B cell (primary cell): ENCODE data around the gene C19orf33. TPM values are rescaled to one million over a fixed set of nuclear protein-coding genes. Genes with fewer than 3 reads are reported as not detected.

Experiments used
- ATAC-seq: fragments of 200-7000 bp; cut with Tn5 transposase; one replicate; pipeline ENCODE4 v1.10.0; 2021; ENCODE audit warnings: low read depth, mild to moderate bottlenecking, moderate number of reproducible peaks, moderate library complexity
- CTCF ChIA-PET: fragments of 350-600 bp; sonication (Branson Sonifier 250); formaldehyde crosslinking; loops from one replicate; lab custom pipeline; 2021; ENCODE audit warnings: antibody characterized with exemption, inconsistent platforms; lab: Charles Lee
- POLR2A ChIA-PET: fragments of 350-600 bp; sonication (Branson Sonifier 250); formaldehyde crosslinking; loops from one replicate; lab custom pipeline; 2021; ENCODE audit warnings: antibody characterized with exemption; lab: Charles Lee
- DNase-seq: peaks from one replicate; pipeline ENCODE4 v3.0.0; 2013
- H2AFZ ChIP-seq: 2 replicates; pipeline ENCODE4 v1.6.1; 2012; ENCODE audit warnings: mild to moderate bottlenecking, low read depth, low read length; ENCODE audit not compliant: insufficient read depth, poor library complexity, severe bottlenecking
- H3K27ac ChIP-seq, 2 donors: 1 replicate in 1 of 2; 2 replicates in 1 of 2; pipeline ENCODE4 v1.5.1; 2012 to 2013; ENCODE audit warnings: low read length in 2 of 2, mild to moderate bottlenecking in 2 of 2, moderate library complexity in 1 of 2
- H3K27me3 ChIP-seq, 4 experiments: fragments of 200-600 bp in 1 of 4; sonication (generic) in 1 of 4; replicated peaks in 1 of 4; 1 replicate in 2 of 4; 2 replicates in 2 of 4; pipeline versions ENCODE4 v1.6.1 to v1.7.0; 2013 to 2016; ENCODE audit warnings: low read length in 3 of 4, mild to moderate bottlenecking in 2 of 4, mixed read lengths in 1 of 4, moderate library complexity in 1 of 4; ENCODE audit not compliant: insufficient read depth in 4 of 4, control insufficient read depth in 3 of 4; ENCODE audit errors: control extremely low read depth in 1 of 4
- H3K36me3 ChIP-seq, 2 experiments: replicated peaks in 1 of 2; 1 replicate in 1 of 2; 2 replicates in 1 of 2; pipeline versions ENCODE4 v1.6.1 to v1.7.1; 2013; ENCODE audit warnings: low read length in 1 of 2; ENCODE audit not compliant: insufficient read depth in 2 of 2, control insufficient read depth in 1 of 2; ENCODE audit errors: control extremely low read depth in 1 of 2, extremely low read depth in 1 of 2
- H3K4me1 ChIP-seq, 2 donors: fragments of 200-600 bp in 1 of 2; sonication (generic) in 1 of 2; 1 replicate in 1 of 2; 2 replicates in 1 of 2; pipeline versions ENCODE4 v1.5.1 to v1.6.1; 2013 to 2017; ENCODE audit warnings: low read length in 2 of 2; ENCODE audit not compliant: control insufficient read depth in 2 of 2, insufficient read depth in 2 of 2
- H3K4me2 ChIP-seq: replicated peaks from 2 replicates; pipeline ENCODE3; 2012; ENCODE audit warnings: mild to moderate bottlenecking, low read depth, low read length; ENCODE audit not compliant: poor library complexity, severe bottlenecking
- H3K4me3 ChIP-seq, 5 experiments: fragments of 200-600 bp in 1 of 5; sonication (generic) in 1 of 5; 1 replicate in 3 of 5; 2 replicates in 2 of 5; pipeline versions ENCODE4 v1.5.1 to v1.7.0; 2011 to 2016; ENCODE audit warnings: low read length in 4 of 5, mild to moderate bottlenecking in 4 of 5, low read depth in 2 of 5, control low read depth in 1 of 5, moderate library complexity in 1 of 5; ENCODE audit not compliant: insufficient read depth in 1 of 5; ENCODE audit errors: control extremely low read depth in 1 of 5, extremely low read depth in 1 of 5
- H3K79me2 ChIP-seq: fragments of 200-600 bp; sonication (generic); one replicate; pipeline ENCODE4 v1.6.0; 2016; ENCODE audit warnings: low read length; ENCODE audit not compliant: control insufficient read depth, insufficient read depth
- H3K9ac ChIP-seq: fragments of 200-600 bp; sonication (generic); 2 replicates; pipeline ENCODE4 v1.6.1; 2017; ENCODE audit warnings: mild to moderate bottlenecking, low read length, moderate library complexity
- H3K9me3 ChIP-seq, 3 donors: one replicate each; pipeline versions ENCODE4 v1.6.1 to v1.7.1; 2013; ENCODE audit warnings: low read length in 2 of 3; ENCODE audit not compliant: control insufficient read depth in 2 of 3, insufficient read depth in 1 of 3; ENCODE audit errors: control extremely low read depth in 1 of 3
- H4K20me1 ChIP-seq: 2 replicates; pipeline ENCODE4 v1.6.0; 2012; ENCODE audit warnings: mild to moderate bottlenecking, low read length; ENCODE audit not compliant: insufficient read depth, control insufficient read depth, poor library complexity, severe bottlenecking
- H3K27ac Mint-ChIP-seq: one replicate; pipeline ENCODE4 v1.8.0; 2021; ENCODE audit warnings: mixed read lengths
- H3K27me3 Mint-ChIP-seq: one replicate; pipeline ENCODE4 v1.8.0; 2021; ENCODE audit warnings: mixed read lengths
- H3K4me1 Mint-ChIP-seq: one replicate; pipeline ENCODE4 v1.8.0; 2021; ENCODE audit warnings: mixed read lengths
- H3K4me3 Mint-ChIP-seq: one replicate; pipeline ENCODE4 v1.8.0; 2021; ENCODE audit warnings: mixed read lengths
- H3K9me3 Mint-ChIP-seq: one replicate; pipeline ENCODE4 v1.8.0; 2022; ENCODE audit warnings: mixed read lengths; ENCODE audit not compliant: insufficient read depth
- CTCF ChIP-seq: fragments of 200-600 bp; IDR thresholded peaks from one replicate; pipeline ENCODE4 v1.8.0; 2022; ENCODE audit warnings: antibody characterized with exemption, mild to moderate bottlenecking
- EZH2 ChIP-seq: IDR thresholded peaks from 2 replicates; pipeline ENCODE4 v1.6.1; 2012; ENCODE audit warnings: borderline replicate concordance, low read depth, mild to moderate bottlenecking, moderate library complexity, low read length; ENCODE audit not compliant: insufficient read depth, poor library complexity, severe bottlenecking
- WGBS: methylation state at CpG from one replicate; pipeline ENCODE4 v1.1.5; 2013; ENCODE audit warnings: missing lambda C conversion rate; ENCODE audit not compliant: insufficient coverage; 5-methylcytosine and 5-hydroxymethylcytosine counted together
- intact Hi-C: fragments of 100-400 bp; cut with micrococcal nuclease; formaldehyde crosslinking; loops from one replicate; pipeline ENCODE4 v1.10.0; 2022
- polyA plus RNA-seq: library from polyadenylated mRNA; depleted of rRNA; stranded (reverse); fragments of >200 nt; gene quantifications from 2 replicates; pipeline ENCODE4 v1.2.3, GENCODE V29; 2012
- total RNA-seq, 2 donors: library from RNA; stranded (reverse); fragments of 120-200 nt in 1 of 2; gene quantifications; 1 replicate in 1 of 2; 2 replicates in 1 of 2; pipeline versions ENCODE4 v1.2.3 to v1.2.4, GENCODE V29; 2013 to 2022

C19orf33 gene
- total and polyA plus RNA-seq, 2 donors (not counting 1 experiment from before 2014, with no cell fraction given): 1.2 TPM; not detected in 1

- DNase-seq: no peak
- H4K20me1 ChIP-seq: no peaks in the 10 kb centered on the region
- no peaks in the 10 kb centered on the region for H3K9me3 ChIP-seq
- peak; percentile 21 for ATAC-seq
- Mint-ChIP-seq H3K4me1 (peaks cover 39% of the 10 kb centered on the region), H3K9me3 (no peaks in the 10 kb centered on the region), H3K4me3 (peak within 1 kb of the TSS; percentile 98), H3K27ac (peak within 1 kb of the TSS; percentile 99), H3K27me3 (no peaks in the 10 kb centered on the region)
- intact Hi-C loops: loop anchor here (1.0 kb wide), 6 partner anchors 11 to 666 kb away; partner anchors contain the start of genes MRPS12, PSMD8 and SARS2
- no peaks in the 10 kb centered on the region for H3K36me3 ChIP-seq
- WGBS: 1% methylated on average over 76 of the region's 78 CpGs
- H3K9ac ChIP-seq: peak within 1 kb of the TSS; percentile 84
- peaks cover 44% of the 10 kb centered on the region for H3K79me2 ChIP-seq
- peak within 1 kb of the TSS; percentile 87 for H3K4me2 ChIP-seq
- H3K4me3 ChIP-seq: peak within 1 kb of the TSS; percentile 19 to 87 (median 70)
- H3K27me3 ChIP-seq: no peaks in the 10 kb centered on the region
- H3K4me1 ChIP-seq: peaks cover 20 to 26% of the 10 kb centered on the region in 2 donors
- H2AFZ ChIP-seq: peak within 1 kb of the TSS; percentile 84
- ChIA-PET POLR2A (interaction anchor here (0.6 to 2.5 kb wide), 7 partner anchors 9 to 484 kb away, joined by 3 to 13 read pairs (median 7); partner anchors contain the start of genes FAM98C, PPP1R14A and SIPA1L3), CTCF (interaction anchor here (0.7 to 3.2 kb wide), 9 partner anchors 9 to 362 kb away, joined by 3 to 23 read pairs (median 6); partner anchors contain the start of genes CATSPERG, KCNK6 and PPP1R14A)
- H3K27ac ChIP-seq: peak within 1 kb of the TSS; percentile 83 to 98
- TF ChIP-seq EZH2 (no peak), CTCF (no peak)
These were observed 39.4 kb upstream of the C19orf33 start, which contains the start of gene SPINT2 for GRCh38 chr19:38264486-38265212. SPINT2 (plus strand) TSS chr19:38264573; CDS start chr19:38264893, 320 bp downstream.
